Measurements from ENCODE around the gene PTCSC3. TPM values are rescaled to one million over a fixed set of nuclear protein-coding genes. Genes with fewer than 3 reads are reported as not detected.

Gene PTCSC3
- 1 to 10 TPM in 1 of 6 donors, under 1 TPM in 2, not detected in 3; 0.47 to 3.9 (median 0.83) TPM for total RNA-seq

DNA sequence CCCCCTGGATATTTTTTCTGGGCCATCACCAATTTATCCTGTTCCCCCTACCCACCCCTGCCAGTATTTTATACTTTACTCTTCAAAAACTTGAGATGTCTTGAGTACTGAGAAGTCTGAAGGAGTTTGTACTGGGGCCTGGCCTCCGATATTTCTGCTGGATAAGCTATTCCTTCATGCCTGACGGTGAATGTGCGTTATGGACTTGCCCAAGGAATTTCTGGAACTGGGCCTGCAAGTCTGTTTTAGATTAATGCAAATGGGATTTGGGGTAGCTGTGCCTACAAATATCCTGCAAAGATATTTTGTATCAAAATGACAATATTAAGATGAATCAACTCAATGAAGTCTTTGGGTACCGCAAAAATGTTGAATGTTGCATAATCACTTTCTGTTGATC lies at the start of gene PTCSC3:
TSS of gene PTCSC3 (minus strand) at position 199 of the 400 bp plus-strand sequence.
- Histone ChIP-seq H3K27me3 (no peaks in the 10 kb centered on the region), H3K4me3 (no peak within 1 kb of the TSS), H3K9me3 (no peaks in the 10 kb centered on the region), H3K4me1 (no peaks in the 10 kb centered on the region), H3K27ac (no peak within 1 kb of the TSS), H3K36me3 (no peaks in the 10 kb centered on the region)
- WGBS, 2 donors, result 91 to 98% methylated on average over 4 of the region's 4 CpGs
- DNase-seq, result no peak
- TF ChIP-seq CTCF (IDR thresholded peaks at IDR 0.05) (no peak), POLR2A (IDR thresholded peaks at IDR 0.05) (no peak), POLR2AphosphoS5 (IDR thresholded peaks at IDR 0.05) (no peak), EP300 (IDR thresholded peaks at IDR 0.05) (no peak)
- ATAC-seq (ENCODE audit: low FRiP score in 2 of 2), result no peak

DNA sequence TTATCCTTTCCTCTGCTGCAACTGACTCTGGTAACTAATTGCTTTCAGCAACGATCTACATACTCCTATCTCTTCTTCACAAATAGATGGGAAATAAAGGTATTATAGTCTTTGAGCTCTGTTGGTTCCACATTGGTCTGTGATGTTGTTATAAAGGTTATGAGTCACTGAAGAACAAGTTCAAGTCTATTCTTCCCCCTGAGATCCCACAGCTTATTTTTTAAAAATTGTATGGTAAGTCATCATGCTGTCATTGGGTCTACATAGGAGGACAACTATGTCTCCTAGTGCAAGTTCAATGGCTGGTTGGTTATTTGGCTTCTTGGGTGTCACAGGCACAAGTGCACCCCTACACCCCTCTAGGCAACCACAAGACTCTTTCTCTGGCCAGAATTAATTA lies 49.6 kb upstream of the PTCSC3 start:
- 64 to 70% methylated on average over 1 of the region's 1 CpG for WGBS, 2 donors
- ATAC-seq (ENCODE audit: low FRiP score in 2 of 2) (no peak), DNase-seq (no peak)
- peak overlapping the region in 2 of 4 donors; percentile 76 to 86 for H3K27ac ChIP-seq
- H3K36me3 ChIP-seq, result no peaks in the 10 kb centered on the region
- no peak overlapping the region for H3K4me3 ChIP-seq
- no peaks in the 10 kb centered on the region for H3K27me3 ChIP-seq
- H3K4me1 ChIP-seq, result peaks cover 0 to 12% (median 3%) of the 10 kb centered on the region in 4 donors
- TF ChIP-seq POLR2A (IDR thresholded peaks at IDR 0.05) (no peak), POLR2AphosphoS5 (IDR thresholded peaks at IDR 0.05) (no peak), CTCF (IDR thresholded peaks at IDR 0.05) (no peak), EP300 (IDR thresholded peaks at IDR 0.05) (no peak)
- H3K9me3 ChIP-seq, result no peaks in the 10 kb centered on the region

- Histone ChIP-seq H3K36me3 (no peaks in the 10 kb centered on the region), H3K4me3 (no peak overlapping the region), H3K27ac (peak overlapping the region in 2 of 4 donors; percentile 53 to 86), H3K9me3 (no peaks in the 10 kb centered on the region), H3K4me1 (peaks cover 0 to 12% (median 3%) of the 10 kb centered on the region in 4 donors), H3K27me3 (no peaks in the 10 kb centered on the region)
- DNase-seq, result no peak
- 74 to 79% methylated on average over 9 of the region's 9 CpGs for WGBS, 2 donors
- TF ChIP-seq EP300 (IDR thresholded peaks at IDR 0.05), result no peak
- no peak for TF ChIP-seq CTCF (IDR thresholded peaks at IDR 0.05)
- no peak for TF ChIP-seq POLR2A (IDR thresholded peaks at IDR 0.05)
- ATAC-seq (ENCODE audit: low FRiP score in 2 of 2), result no peak
Observed at GRCh38 chr14:36224176-36224575, 47.7 kb upstream of the PTCSC3 start.

DNA sequence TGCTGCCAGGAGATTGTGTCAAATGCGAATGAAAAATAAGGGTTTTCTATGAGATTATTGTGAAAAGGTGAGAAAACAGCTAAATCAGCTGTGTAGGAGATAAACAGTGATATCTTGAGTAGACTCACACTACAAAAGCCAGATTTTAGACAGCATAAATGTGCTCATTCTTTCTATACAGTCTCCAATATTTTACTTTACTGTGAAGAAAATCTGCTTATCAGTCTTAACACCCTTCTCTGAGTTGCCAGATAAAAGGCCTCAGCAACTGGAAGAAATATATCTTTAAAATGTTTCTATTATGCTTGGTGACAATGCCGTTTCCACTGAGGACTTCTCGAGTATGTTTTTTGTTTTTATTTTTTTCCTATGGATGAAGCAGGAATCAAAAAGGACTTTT lies 47.0 kb upstream of the PTCSC3 start:
- no peaks in the 10 kb centered on the region for H3K9me3 ChIP-seq
- no peaks in the 10 kb centered on the region for H3K36me3 ChIP-seq
- WGBS, 2 donors, result 46 to 49% methylated on average over 3 of the region's 3 CpGs
- DNase-seq (no peak), ATAC-seq (ENCODE audit: low FRiP score in 2 of 2) (no peak)
- no peaks in the 10 kb centered on the region for H3K27me3 ChIP-seq
- H3K27ac ChIP-seq, result peak overlapping the region in 2 of 4 donors; percentile 53 to 86
- no peak overlapping the region for H3K4me3 ChIP-seq
- H3K4me1 ChIP-seq, result peaks cover 0 to 12% (median 3%) of the 10 kb centered on the region in 4 donors
- TF ChIP-seq CTCF (IDR thresholded peaks at IDR 0.05), result no peak
- TF ChIP-seq POLR2A (IDR thresholded peaks at IDR 0.05), result no peak
- no peak for TF ChIP-seq POLR2AphosphoS5 (IDR thresholded peaks at IDR 0.05)
- no peak for TF ChIP-seq EP300 (IDR thresholded peaks at IDR 0.05)

DNA sequence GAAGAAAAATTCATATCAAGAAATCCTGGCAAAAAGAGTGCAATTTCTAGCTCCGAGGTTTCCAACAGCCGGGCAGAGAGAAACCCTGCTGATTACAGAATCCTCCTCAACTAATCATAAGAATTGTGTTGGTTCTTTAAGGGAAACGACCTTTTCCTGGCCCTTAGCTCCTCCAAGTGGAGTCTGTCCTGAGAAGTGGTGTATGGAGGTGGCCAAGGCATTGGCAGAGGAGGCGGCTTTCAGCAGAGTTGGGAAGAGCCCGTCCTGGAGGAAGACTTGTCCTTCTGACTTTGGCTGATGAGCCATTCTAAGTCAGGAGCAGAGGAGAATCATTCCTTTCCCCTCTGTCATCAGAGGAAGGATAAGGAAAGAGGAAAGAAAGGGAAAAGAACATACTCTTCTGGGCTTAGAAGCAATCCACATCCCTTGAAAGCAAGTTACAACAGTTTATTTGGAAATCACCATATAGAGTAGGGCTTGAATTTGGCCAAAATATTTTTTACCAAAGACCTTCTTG lies 46.5 kb upstream of the PTCSC3 start:
- Histone ChIP-seq H3K4me1 (peaks cover 0 to 12% (median 3%) of the 10 kb centered on the region in 4 donors), H3K27ac (peak overlapping the region in 3 of 4 donors; percentile 15 to 86 (median 53)), H3K9me3 (no peaks in the 10 kb centered on the region), H3K4me3 (no peak overlapping the region), H3K27me3 (no peaks in the 10 kb centered on the region), H3K36me3 (no peaks in the 10 kb centered on the region)
- TF ChIP-seq EP300 (IDR thresholded peaks at IDR 0.05) (no peak), POLR2A (IDR thresholded peaks at IDR 0.05) (peak in 1 of 4 donors; percentile 58)
- WGBS, 2 donors, result 51 to 61% methylated on average over 5 of the region's 5 CpGs
- ATAC-seq (ENCODE audit: low FRiP score in 2 of 2) (peak in 1 of 2 donors; percentile 26), DNase-seq (no peak)
